SK-N-SH treated with all-trans-retinoic acid at 6 μM for 48 hours (cell line): ENCODE results near the gene LMO7.

ENCODE experiments used
- ATAC-seq: fragments of 200-7000 bp; cut with Tn5 transposase; 3 replicates; pipeline ENCODE4 v1.9.1; 2020; ENCODE audit warnings: mild to moderate bottlenecking, moderate library complexity
- ARNTL ChIP-seq: fragments of 450-650 bp; formaldehyde crosslinking; IDR thresholded peaks from 2 replicates; pipeline ENCODE4 v1.5.0; 2020; ENCODE audit warnings: low read depth, mild to moderate bottlenecking, moderate library complexity, borderline replicate concordance
- BACH2 ChIP-seq: fragments of 250-450 bp; sonication (Bioruptor Pico); IDR thresholded peaks from 2 replicates; pipeline ENCODE4 v1.9.0; 2021; ENCODE audit warnings: mild to moderate bottlenecking, borderline replicate concordance
- CSDC2 ChIP-seq: fragments of 250-450 bp; sonication (Bioruptor Pico); IDR thresholded peaks from 2 replicates; pipeline ENCODE4 v1.5.0; 2020; ENCODE audit warnings: mild to moderate bottlenecking, moderate library complexity
- CSRNP3 ChIP-seq: fragments of 250-450 bp; sonication (Bioruptor Pico); IDR thresholded peaks from 2 replicates; pipeline ENCODE4 v1.5.1; 2021; ENCODE audit warnings: mild to moderate bottlenecking, moderate library complexity
- ESRRG ChIP-seq: fragments of 250-450 bp; sonication (Bioruptor Pico); IDR thresholded peaks from 2 replicates; pipeline ENCODE4 v1.6.1; 2021; ENCODE audit warnings: mild to moderate bottlenecking
- GLIS3 ChIP-seq: fragments of 250-450 bp; sonication (Bioruptor Pico); IDR thresholded peaks from 2 replicates; pipeline ENCODE4 v1.5.0; 2020; ENCODE audit warnings: mild to moderate bottlenecking, moderate library complexity
- ISL1 ChIP-seq: fragments of 250-450 bp; sonication (Bioruptor Pico); IDR thresholded peaks from 2 replicates; pipeline ENCODE4 v2.1.2; 2022; ENCODE audit warnings: mild to moderate bottlenecking, moderate library complexity
- OSR1 ChIP-seq: fragments of 250-450 bp; sonication (Bioruptor Pico); IDR thresholded peaks from 2 replicates; pipeline ENCODE4 v1.8.0; 2022; ENCODE audit warnings: moderate library complexity, mild to moderate bottlenecking, inconsistent platforms
- PATZ1 ChIP-seq: fragments of 250-450 bp; sonication (Bioruptor Pico); IDR thresholded peaks from 2 replicates; pipeline ENCODE4 v1.8.0; 2020; ENCODE audit warnings: mild to moderate bottlenecking, moderate library complexity, borderline replicate concordance
- POU6F1 ChIP-seq: fragments of 250-450 bp; sonication (Bioruptor Pico); IDR thresholded peaks from 2 replicates; pipeline ENCODE4 v1.8.0; 2021; ENCODE audit warnings: low read depth, mild to moderate bottlenecking, moderate library complexity, borderline replicate concordance
- PPARA ChIP-seq: fragments of 250-450 bp; sonication (Bioruptor Pico); IDR thresholded peaks from 2 replicates; pipeline ENCODE4 v1.5.0; 2020; ENCODE audit warnings: mild to moderate bottlenecking, borderline replicate concordance
- SNAI2 ChIP-seq: fragments of 250-450 bp; sonication (Bioruptor Pico); IDR thresholded peaks from 2 replicates; pipeline ENCODE4 v1.5.0; 2020; ENCODE audit warnings: mild to moderate bottlenecking, moderate library complexity
- TCF4 ChIP-seq: fragments of 250-450 bp; sonication (Bioruptor Pico); IDR thresholded peaks from 2 replicates; pipeline ENCODE4 v1.8.0; 2021; ENCODE audit warnings: mild to moderate bottlenecking, moderate library complexity, borderline replicate concordance
- TOX ChIP-seq: fragments of 250-450 bp; sonication (Bioruptor Pico); IDR thresholded peaks from 2 replicates; pipeline ENCODE4 v1.8.0; 2021; ENCODE audit warnings: mild to moderate bottlenecking, moderate library complexity, borderline replicate concordance
- TSHZ2 ChIP-seq: fragments of 250-450 bp; sonication (Bioruptor Pico); IDR thresholded peaks from 2 replicates; pipeline ENCODE4 v1.5.0; 2020; ENCODE audit warnings: mild to moderate bottlenecking, moderate library complexity
- ZC3H10 ChIP-seq: fragments of 250-450 bp; sonication (Bioruptor Pico); IDR thresholded peaks from 2 replicates; pipeline ENCODE4 v1.5.1; 2021; ENCODE audit warnings: mild to moderate bottlenecking, moderate library complexity
- ZFP3 ChIP-seq: fragments of 250-450 bp; sonication (Bioruptor Pico); IDR thresholded peaks from 2 replicates; pipeline ENCODE4 v1.5.0; 2020; ENCODE audit warnings: mild to moderate bottlenecking, moderate library complexity
- ZFP30 ChIP-seq: fragments of 450-650 bp; formaldehyde crosslinking; IDR thresholded peaks from 2 replicates; pipeline ENCODE4 v1.5.0; 2022; ENCODE audit warnings: mild to moderate bottlenecking, moderate library complexity
- ZNF565 ChIP-seq: fragments of 450-650 bp; formaldehyde crosslinking; conservative IDR thresholded peaks from 2 replicates; pipeline ENCODE4 v1.5.0; 2020; ENCODE audit warnings: low read depth, mild to moderate bottlenecking, moderate library complexity
- ZNF70 ChIP-seq: fragments of 450-650 bp; formaldehyde crosslinking; IDR thresholded peaks from 2 replicates; pipeline ENCODE4 v1.5.0; 2020; ENCODE audit warnings: mild to moderate bottlenecking, moderate library complexity
- ZNF8 ChIP-seq: fragments of 450-650 bp; formaldehyde crosslinking; IDR thresholded peaks from 2 replicates; pipeline ENCODE4 v1.5.0; 2020; ENCODE audit warnings: mild to moderate bottlenecking, moderate library complexity

Gene LMO7

GRCh38 chr13:75802161-75802560 is 166.0 kb downstream of the LMO7 start:
- no peak for TF ChIP-seq TCF4 (CRISPR knock-in tag)
- no peak for TF ChIP-seq PATZ1 (CRISPR knock-in tag)
- TF ChIP-seq ESRRG (CRISPR knock-in tag), result no peak
- no peak for TF ChIP-seq CSDC2 (CRISPR knock-in tag)
- TF ChIP-seq ZC3H10, result no peak
- TF ChIP-seq ZNF565 (CRISPR knock-in tag), result no peak
- no peak for TF ChIP-seq PPARA (CRISPR knock-in tag)
- no peak for TF ChIP-seq ZFP3
- TF ChIP-seq TSHZ2 (CRISPR knock-in tag), result no peak
- TF ChIP-seq GLIS3 (CRISPR knock-in tag), result no peak
- TF ChIP-seq ISL1, result no peak
- TF ChIP-seq ZFP30, result no peak
- no peak for TF ChIP-seq ARNTL (CRISPR knock-in tag)
- TF ChIP-seq TOX, result no peak
- TF ChIP-seq OSR1 (CRISPR knock-in tag), result no peak
- no peak for TF ChIP-seq SNAI2
- TF ChIP-seq, all 23 proteins: peak for 0
- no peak for ATAC-seq

- peak; percentile 15; the same call in 2 of the 3 replicates for ATAC-seq
- TF ChIP-seq ZFP3 (no peak), ZFP30 (no peak), ARNTL (CRISPR knock-in tag) (no peak), TCF4 (CRISPR knock-in tag) (no peak), GLIS3 (CRISPR knock-in tag) (no peak)
- TF ChIP-seq, all 23 proteins: peak for 0
Observed at GRCh38 chr13:75803164-75803611, 167.1 kb downstream of the LMO7 start.

GRCh38 chr13:75804054-75804453 is 167.9 kb downstream of the LMO7 start:
- ATAC-seq, result no peak
- TF ChIP-seq CSRNP3 (CRISPR knock-in tag) (no peak), ZFP3 (no peak), ESRRG (CRISPR knock-in tag) (no peak), PPARA (CRISPR knock-in tag) (no peak)

GRCh38 chr13:75804605-75805004 is 168.5 kb downstream of the LMO7 start:
- TF ChIP-seq POU6F1 (CRISPR knock-in tag), result no peak
- TF ChIP-seq ZNF565 (CRISPR knock-in tag), result no peak
- no peak for TF ChIP-seq ZNF70
- ATAC-seq, result no peak

- TF ChIP-seq ZNF8 (CRISPR knock-in tag) (no peak), PATZ1 (CRISPR knock-in tag) (no peak), ZFP30 (no peak), OSR1 (CRISPR knock-in tag) (no peak), CSDC2 (CRISPR knock-in tag) (no peak), BACH2 (CRISPR knock-in tag) (no peak), ZNF70 (no peak), ISL1 (no peak)
- no peak for ATAC-seq
Observed at GRCh38 chr13:75806117-75806516, 170.0 kb downstream of the LMO7 start.
